SK-N-SH (cell line): ENCODE measurements around the gene SMCHD1.

Experiments
- CHD2 ChIP-seq: fragments of 150-350 bp; IDR thresholded peaks from 2 replicates; pipeline ENCODE4 v1.6.1; 2018; ENCODE audit warnings: low read length; ENCODE audit not compliant: partially characterized antibody
- EZH2phosphoT487 ChIP-seq: fragments of 200-600 bp; sonication (generic); IDR thresholded peaks from 2 replicates; pipeline ENCODE4 v1.6.1; 2017; ENCODE audit warnings: low read depth, mixed run types, mild to moderate bottlenecking, antibody characterized with exemption, moderate library complexity, borderline replicate concordance
- FOXM1 ChIP-seq: IDR thresholded peaks from 2 replicates; pipeline ENCODE4 v1.4.0; 2012; ENCODE audit warnings: low read depth, mild to moderate bottlenecking
- GABPA ChIP-seq: IDR thresholded peaks from 2 replicates; pipeline ENCODE4 v1.4.0; 2012; ENCODE audit warnings: low read depth, mild to moderate bottlenecking
- PBX3 ChIP-seq: IDR thresholded peaks from 2 replicates; pipeline ENCODE4; 2012
- TAF1 ChIP-seq: IDR thresholded peaks from 2 replicates; pipeline ENCODE4 v1.6.1; 2012; ENCODE audit warnings: low read depth, mild to moderate bottlenecking, low read length, moderate library complexity, borderline replicate concordance
- TEAD4 ChIP-seq: IDR thresholded peaks from 2 replicates; pipeline ENCODE4 v1.4.0; 2012; ENCODE audit warnings: mild to moderate bottlenecking, borderline replicate concordance; ENCODE audit not compliant: insufficient read depth
- USF2 ChIP-seq: fragments of 150-350 bp; IDR thresholded peaks from 2 replicates; pipeline ENCODE4 v1.6.1; 2017; ENCODE audit warnings: antibody characterized with exemption, low read length, low read depth, borderline replicate concordance
- YY1 ChIP-seq: IDR thresholded peaks from 2 replicates; pipeline ENCODE4 v1.4.0; 2012; ENCODE audit warnings: low read depth, mild to moderate bottlenecking
- ZBTB33 ChIP-seq: IDR thresholded peaks from 2 replicates; pipeline ENCODE4 v1.4.0; 2012; ENCODE audit warnings: low read depth, borderline replicate concordance
- TF ChIP-seq, protein P1 (sequence below): fragments of 200-600 bp; sonication (generic); IDR thresholded peaks from 2 replicates; pipeline ENCODE4 v1.6.1; 2017; ENCODE audit warnings: antibody characterized with exemption, mild to moderate bottlenecking, moderate library complexity
- TF ChIP-seq, protein P2 (sequence below): IDR thresholded peaks from 2 replicates; pipeline ENCODE4 v1.4.0; 2012; ENCODE audit warnings: low read depth, borderline replicate concordance

DNA sequence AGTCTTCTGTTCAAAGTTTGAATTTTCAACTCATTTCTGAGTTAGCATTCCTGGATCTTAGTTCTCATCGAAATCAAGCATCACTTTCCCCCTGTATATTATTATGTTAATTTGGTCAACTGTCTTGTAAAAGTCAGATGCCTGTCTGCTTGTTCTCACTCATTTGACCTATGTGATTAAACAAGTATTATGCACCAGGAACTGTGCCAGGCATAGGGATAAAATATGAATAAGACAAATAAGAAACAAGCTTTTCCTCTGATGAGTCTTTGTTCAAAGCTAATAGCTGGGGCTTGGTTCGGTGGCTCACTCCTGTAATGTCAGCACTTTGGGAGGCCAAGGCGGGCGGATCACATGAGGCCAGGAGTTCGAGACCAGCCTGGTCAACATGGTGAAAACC, 171.5 kb downstream of the SMCHD1 start:
- TF ChIP-seq, protein P1, sequence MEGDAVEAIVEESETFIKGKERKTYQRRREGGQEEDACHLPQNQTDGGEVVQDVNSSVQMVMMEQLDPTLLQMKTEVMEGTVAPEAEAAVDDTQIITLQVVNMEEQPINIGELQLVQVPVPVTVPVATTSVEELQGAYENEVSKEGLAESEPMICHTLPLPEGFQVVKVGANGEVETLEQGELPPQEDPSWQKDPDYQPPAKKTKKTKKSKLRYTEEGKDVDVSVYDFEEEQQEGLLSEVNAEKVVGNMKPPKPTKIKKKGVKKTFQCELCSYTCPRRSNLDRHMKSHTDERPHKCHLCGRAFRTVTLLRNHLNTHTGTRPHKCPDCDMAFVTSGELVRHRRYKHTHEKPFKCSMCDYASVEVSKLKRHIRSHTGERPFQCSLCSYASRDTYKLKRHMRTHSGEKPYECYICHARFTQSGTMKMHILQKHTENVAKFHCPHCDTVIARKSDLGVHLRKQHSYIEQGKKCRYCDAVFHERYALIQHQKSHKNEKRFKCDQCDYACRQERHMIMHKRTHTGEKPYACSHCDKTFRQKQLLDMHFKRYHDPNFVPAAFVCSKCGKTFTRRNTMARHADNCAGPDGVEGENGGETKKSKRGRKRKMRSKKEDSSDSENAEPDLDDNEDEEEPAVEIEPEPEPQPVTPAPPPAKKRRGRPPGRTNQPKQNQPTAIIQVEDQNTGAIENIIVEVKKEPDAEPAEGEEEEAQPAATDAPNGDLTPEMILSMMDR = no peak
- TF ChIP-seq GABPA (no peak), EZH2phosphoT487 (no peak), FOXM1 (no peak), TAF1 (no peak), CHD2 (no peak), USF2 (no peak), ZBTB33 (no peak), PBX3 (no peak), TEAD4 (no peak), YY1 (no peak)
- TF ChIP-seq, protein P2, sequence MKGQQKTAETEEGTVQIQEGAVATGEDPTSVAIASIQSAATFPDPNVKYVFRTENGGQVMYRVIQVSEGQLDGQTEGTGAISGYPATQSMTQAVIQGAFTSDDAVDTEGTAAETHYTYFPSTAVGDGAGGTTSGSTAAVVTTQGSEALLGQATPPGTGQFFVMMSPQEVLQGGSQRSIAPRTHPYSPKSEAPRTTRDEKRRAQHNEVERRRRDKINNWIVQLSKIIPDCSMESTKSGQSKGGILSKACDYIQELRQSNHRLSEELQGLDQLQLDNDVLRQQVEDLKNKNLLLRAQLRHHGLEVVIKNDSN = no peak
